Neural cell (in vitro differentiated cells): ENCODE data around the gene CAPN10. TPM values are rescaled to one million over a fixed set of nuclear protein-coding genes. Genes with fewer than 3 reads are reported as not detected.

Experiments
- H2AFZ ChIP-seq: fragments of 200-600, 300-800 bp; sonication (generic), shearing (Covaris generic); 2 replicates; pipeline ENCODE4 v1.6.0; 2014; ENCODE audit warnings: low read depth, mild to moderate bottlenecking, antibody characterized with exemption, low read length, moderate library complexity
- H3F3A ChIP-seq: fragments of 200-600 bp; shearing (Covaris generic); 2 replicates; pipeline ENCODE4 v1.6.1; 2016; ENCODE audit warnings: mild to moderate bottlenecking, moderate library complexity, mixed read lengths, antibody characterized with exemption, low read length; ENCODE audit not compliant: insufficient read depth, poor library complexity, severe bottlenecking
- H3K27ac ChIP-seq: fragments of 200-600, 300-800 bp; sonication (generic), shearing (Covaris generic); 2 replicates; pipeline ENCODE4 v1.5.1; 2014; ENCODE audit warnings: mild to moderate bottlenecking, low read length, moderate library complexity
- H3K27me3 ChIP-seq: fragments of 300-800, 200-600 bp; sonication (generic), shearing (Covaris generic); 2 replicates; pipeline ENCODE4 v1.6.0; 2014; ENCODE audit warnings: mild to moderate bottlenecking, low read depth, low read length, moderate library complexity; ENCODE audit not compliant: insufficient read depth
- H3K36me3 ChIP-seq: fragments of 300-800, 200-600 bp; sonication (generic), shearing (Covaris generic); 2 replicates; pipeline ENCODE4 v1.5.1; 2014; ENCODE audit warnings: mild to moderate bottlenecking, antibody characterized with exemption, low read length, moderate library complexity; ENCODE audit not compliant: insufficient read depth
- H3K4me2 ChIP-seq: fragments of 300-800, 200-600 bp; sonication (generic), shearing (Covaris generic); 2 replicates; pipeline ENCODE4 v1.6.0; 2014; ENCODE audit warnings: mild to moderate bottlenecking, low read length
- H3K4me3 ChIP-seq: fragments of 300-800, 200-600 bp; sonication (generic), shearing (Covaris generic); 2 replicates; pipeline ENCODE4 v1.5.1; 2014; ENCODE audit warnings: mild to moderate bottlenecking, low read length, moderate library complexity
- H3K79me2 ChIP-seq: fragments of 200-600 bp; shearing (Covaris generic); replicated peaks from 2 replicates; pipeline ENCODE4 v1.6.0; 2014; ENCODE audit warnings: mild to moderate bottlenecking, low read length, moderate library complexity; ENCODE audit not compliant: insufficient read depth
- H3K9ac ChIP-seq: fragments of 300-800, 200-600 bp; sonication (generic), shearing (Covaris generic); 2 replicates; pipeline ENCODE4 v1.6.1; 2016; ENCODE audit warnings: mild to moderate bottlenecking, low read length, mixed read lengths
- H3K9me2 ChIP-seq: fragments of 200-600 bp; shearing (Covaris generic); 2 replicates; pipeline ENCODE4 v1.6.1; 2016; ENCODE audit warnings: mild to moderate bottlenecking, low read length, mixed read lengths; ENCODE audit not compliant: insufficient read depth
- H3K9me3 ChIP-seq: fragments of 200-600, 300-800 bp; sonication (generic), shearing (Covaris generic); 2 replicates; pipeline ENCODE4 v1.6.1; 2016; ENCODE audit warnings: mild to moderate bottlenecking, mixed run types, low read length, moderate library complexity, mixed read lengths
- H4K20me1 ChIP-seq: fragments of 200-600 bp; shearing (Covaris generic); 2 replicates; pipeline ENCODE4 v1.6.1; 2016; ENCODE audit warnings: mild to moderate bottlenecking, mixed run types; ENCODE audit not compliant: insufficient read depth
- EP300 ChIP-seq: fragments of 450-650 bp; conservative IDR thresholded peaks from 2 replicates; pipeline ENCODE4 v1.6.1; 2014; ENCODE audit warnings: antibody characterized with exemption, mild to moderate bottlenecking, moderate library complexity; ENCODE audit not compliant: poor library complexity, severe bottlenecking
- EZH2 ChIP-seq: fragments of 200-600, 300-800 bp; shearing (Covaris generic), sonication (generic); IDR thresholded peaks from 2 replicates; pipeline ENCODE4 v1.6.1; 2014; ENCODE audit warnings: antibody characterized with exemption, low read length, borderline replicate concordance, mild to moderate bottlenecking; ENCODE audit not compliant: insufficient read depth, poor library complexity, severe bottlenecking
- MXI1 ChIP-seq: fragments of 450-650 bp; conservative IDR thresholded peaks from 2 replicates; pipeline ENCODE4 v1.6.1; 2014; ENCODE audit warnings: antibody characterized with exemption, mild to moderate bottlenecking; ENCODE audit not compliant: poor library complexity, severe bottlenecking
- POLR2AphosphoS5 ChIP-seq: IDR thresholded peaks from 2 replicates; pipeline ENCODE4 v1.6.1; 2012
- RAD21 ChIP-seq: fragments of 450-650 bp; conservative IDR thresholded peaks from 2 replicates; pipeline ENCODE4 v1.6.1; 2014; ENCODE audit warnings: antibody characterized with exemption, mild to moderate bottlenecking, moderate library complexity
- REST ChIP-seq: IDR thresholded peaks from 2 replicates; pipeline ENCODE4 v1.6.1; 2012; ENCODE audit warnings: borderline replicate concordance
- SMC3 ChIP-seq: fragments of 450-650 bp; conservative IDR thresholded peaks from 2 replicates; pipeline ENCODE4 v1.6.1; 2014; ENCODE audit warnings: antibody characterized with exemption, mild to moderate bottlenecking, moderate library complexity; ENCODE audit not compliant: poor library complexity
- TAF1 ChIP-seq: IDR thresholded peaks from 2 replicates; pipeline ENCODE4 v1.6.1; 2012; ENCODE audit warnings: low read depth
- polyA plus RNA-seq: library from polyadenylated mRNA; depleted of rRNA; stranded (reverse); fragments of >200 nt; gene quantifications from 2 replicates; pipeline ENCODE4 v1.2.3, GENCODE V29; 2014
- TF ChIP-seq, protein P1 (sequence below): fragments of 450-650 bp; IDR thresholded peaks from 2 replicates; pipeline ENCODE4 v1.5.1; 2014; ENCODE audit warnings: antibody characterized with exemption, mild to moderate bottlenecking, moderate library complexity; ENCODE audit not compliant: poor library complexity, severe bottlenecking

The CAPN10 gene
- polyA plus RNA-seq, 1 donor from 2014 or later: 120 TPM

GRCh38 chr2:240577281-240578109 is 9.0 kb upstream of the CAPN10 start:
- Histone ChIP-seq H3K79me2 (peaks cover 3% of the 10 kb centered on the region), H3K27ac (no peak overlapping the region), H3F3A (no peaks in the 10 kb centered on the region), H4K20me1 (no peaks in the 10 kb centered on the region), H3K4me2 (no peak overlapping the region), H3K4me3 (no peak overlapping the region), H3K9me3 (no peaks in the 10 kb centered on the region), H3K9ac (no peak overlapping the region), H3K9me2 (no peaks in the 10 kb centered on the region), H2AFZ (no peak overlapping the region), H3K27me3 (no peaks in the 10 kb centered on the region), H3K36me3 (no peaks in the 10 kb centered on the region)
- TF ChIP-seq REST: no peak
- TF ChIP-seq EZH2: no peak

DNA sequence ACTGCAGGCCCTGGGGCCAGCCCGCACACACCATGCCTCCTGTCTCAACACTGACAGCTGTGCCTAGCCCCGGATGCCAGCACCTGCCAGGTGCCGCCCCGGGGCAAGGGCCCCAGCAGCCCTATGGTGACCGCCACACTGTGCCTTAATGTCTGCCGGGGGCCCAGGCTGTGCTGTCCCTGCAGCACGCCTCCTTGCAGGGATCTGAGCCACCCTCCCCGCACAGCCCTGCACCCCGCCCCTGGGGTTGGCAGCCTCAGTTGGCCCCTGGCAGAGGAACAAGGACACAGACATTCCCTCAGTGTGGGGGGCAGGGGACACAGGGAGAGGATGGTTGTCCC is 8.5 kb upstream of the CAPN10 start:
- Histone ChIP-seq H2AFZ (no peak overlapping the region), H3K4me2 (no peak overlapping the region), H3K4me3 (no peak overlapping the region), H3K27me3 (no peaks in the 10 kb centered on the region), H3K79me2 (peaks cover 3% of the 10 kb centered on the region), H3K9me3 (no peaks in the 10 kb centered on the region), H3K9ac (no peak overlapping the region), H3K9me2 (no peaks in the 10 kb centered on the region), H4K20me1 (no peaks in the 10 kb centered on the region), H3F3A (no peaks in the 10 kb centered on the region), H3K36me3 (no peaks in the 10 kb centered on the region), H3K27ac (no peak overlapping the region)
- TF ChIP-seq EP300 (no peak), REST (no peak), POLR2AphosphoS5 (no peak), EZH2 (no peak), SMC3 (no peak), MXI1 (no peak), RAD21 (no peak), TAF1 (no peak)
- TF ChIP-seq, protein P1, sequence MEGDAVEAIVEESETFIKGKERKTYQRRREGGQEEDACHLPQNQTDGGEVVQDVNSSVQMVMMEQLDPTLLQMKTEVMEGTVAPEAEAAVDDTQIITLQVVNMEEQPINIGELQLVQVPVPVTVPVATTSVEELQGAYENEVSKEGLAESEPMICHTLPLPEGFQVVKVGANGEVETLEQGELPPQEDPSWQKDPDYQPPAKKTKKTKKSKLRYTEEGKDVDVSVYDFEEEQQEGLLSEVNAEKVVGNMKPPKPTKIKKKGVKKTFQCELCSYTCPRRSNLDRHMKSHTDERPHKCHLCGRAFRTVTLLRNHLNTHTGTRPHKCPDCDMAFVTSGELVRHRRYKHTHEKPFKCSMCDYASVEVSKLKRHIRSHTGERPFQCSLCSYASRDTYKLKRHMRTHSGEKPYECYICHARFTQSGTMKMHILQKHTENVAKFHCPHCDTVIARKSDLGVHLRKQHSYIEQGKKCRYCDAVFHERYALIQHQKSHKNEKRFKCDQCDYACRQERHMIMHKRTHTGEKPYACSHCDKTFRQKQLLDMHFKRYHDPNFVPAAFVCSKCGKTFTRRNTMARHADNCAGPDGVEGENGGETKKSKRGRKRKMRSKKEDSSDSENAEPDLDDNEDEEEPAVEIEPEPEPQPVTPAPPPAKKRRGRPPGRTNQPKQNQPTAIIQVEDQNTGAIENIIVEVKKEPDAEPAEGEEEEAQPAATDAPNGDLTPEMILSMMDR: no peak
